ENCODE results near the gene WDR77. TPM values are rescaled to one million over a fixed set of nuclear protein-coding genes. Genes with fewer than 3 reads are reported as not detected.

Gene WDR77
- total RNA-seq, 4 donors from 2014 or later = 20.5 to 33.5 (median 28.7) TPM

GRCh38 chr1:111461765-111462164 is 12.7 kb upstream of the WDR77 start:
- H3K36me3 ChIP-seq = peaks cover 5 to 89% of the 10 kb centered on the region in 2 donors
- no peak overlapping the region for H3K27ac ChIP-seq
- peaks cover 0 to 10% (median 0%) of the 10 kb centered on the region in 3 donors for H3K4me1 ChIP-seq
- H3K4me3 ChIP-seq = no peak overlapping the region
- no peaks in the 10 kb centered on the region for H3K27me3 ChIP-seq
- H3K9me3 ChIP-seq = no peaks in the 10 kb centered on the region
- TF ChIP-seq POLR2AphosphoS5 (IDR thresholded peaks at IDR 0.05) (no peak), POLR2A (IDR thresholded peaks at IDR 0.05) (no peak), EP300 (IDR thresholded peaks at IDR 0.05) (no peak)
- TF ChIP-seq, protein P1, sequence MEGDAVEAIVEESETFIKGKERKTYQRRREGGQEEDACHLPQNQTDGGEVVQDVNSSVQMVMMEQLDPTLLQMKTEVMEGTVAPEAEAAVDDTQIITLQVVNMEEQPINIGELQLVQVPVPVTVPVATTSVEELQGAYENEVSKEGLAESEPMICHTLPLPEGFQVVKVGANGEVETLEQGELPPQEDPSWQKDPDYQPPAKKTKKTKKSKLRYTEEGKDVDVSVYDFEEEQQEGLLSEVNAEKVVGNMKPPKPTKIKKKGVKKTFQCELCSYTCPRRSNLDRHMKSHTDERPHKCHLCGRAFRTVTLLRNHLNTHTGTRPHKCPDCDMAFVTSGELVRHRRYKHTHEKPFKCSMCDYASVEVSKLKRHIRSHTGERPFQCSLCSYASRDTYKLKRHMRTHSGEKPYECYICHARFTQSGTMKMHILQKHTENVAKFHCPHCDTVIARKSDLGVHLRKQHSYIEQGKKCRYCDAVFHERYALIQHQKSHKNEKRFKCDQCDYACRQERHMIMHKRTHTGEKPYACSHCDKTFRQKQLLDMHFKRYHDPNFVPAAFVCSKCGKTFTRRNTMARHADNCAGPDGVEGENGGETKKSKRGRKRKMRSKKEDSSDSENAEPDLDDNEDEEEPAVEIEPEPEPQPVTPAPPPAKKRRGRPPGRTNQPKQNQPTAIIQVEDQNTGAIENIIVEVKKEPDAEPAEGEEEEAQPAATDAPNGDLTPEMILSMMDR (IDR thresholded peaks at IDR 0.05) = no peak
- no peak for ATAC-seq
- 79 to 82% methylated on average over 2 to 5 of the region's 6 CpGs for WGBS, 2 donors (ENCODE audit: low coverage in 1 of 2)

- no peaks in the 10 kb centered on the region for H3K27me3 ChIP-seq
- TF ChIP-seq EP300 (IDR thresholded peaks at IDR 0.05) = no peak
- TF ChIP-seq, protein P1 (IDR thresholded peaks at IDR 0.05) = no peak
- no peak for TF ChIP-seq POLR2A (IDR thresholded peaks at IDR 0.05)
- TF ChIP-seq POLR2AphosphoS5 (IDR thresholded peaks at IDR 0.05) = no peak
- no peaks in the 10 kb centered on the region for H3K9me3 ChIP-seq
- peaks cover 5 to 66% of the 10 kb centered on the region in 2 donors for H3K36me3 ChIP-seq
- WGBS, 2 donors (ENCODE audit: low coverage in 1 of 2) = 69 to 89% methylated on average over 3 of the region's 3 CpGs
- peaks cover 15 to 55% (median 26%) of the 10 kb centered on the region in 3 donors for H3K4me1 ChIP-seq
- no peak overlapping the region for H3K4me3 ChIP-seq
- no peak overlapping the region for H3K27ac ChIP-seq
- ATAC-seq = no peak
These were observed 6.6 kb upstream of the WDR77 start for GRCh38 chr1:111455642-111456031.

GRCh38 chr1:111454859-111455641 is 6.0 kb upstream of the WDR77 start:
- Histone ChIP-seq H3K4me1 (peaks cover 21 to 61% (median 31%) of the 10 kb centered on the region in 3 donors), H3K36me3 (peaks cover 5 to 60% of the 10 kb centered on the region in 2 donors)

GRCh38 chr1:111453706-111454105 is 4.7 kb upstream of the WDR77 start:
- Histone ChIP-seq H3K27ac (no peak overlapping the region), H3K36me3 (peaks cover 5 to 46% of the 10 kb centered on the region in 2 donors), H3K4me3 (no peak overlapping the region), H3K4me1 (peaks cover 21 to 65% (median 31%) of the 10 kb centered on the region in 3 donors), H3K9me3 (no peaks in the 10 kb centered on the region), H3K27me3 (no peaks in the 10 kb centered on the region)
- 36 to 77% methylated on average over 1 to 3 of the region's 3 CpGs for whole genome bisulfite sequencing, 2 donors (ENCODE audit: low coverage in 1 of 2)
- no peak for ATAC-seq
- no peak for TF ChIP-seq POLR2A (IDR thresholded peaks at IDR 0.05)
- TF ChIP-seq, protein P1 (IDR thresholded peaks at IDR 0.05) = no peak

More at GRCh38 chr1:111454859-111455641, 6.0 kb upstream of the WDR77 start:
- Histone ChIP-seq H3K27me3 (no peaks in the 10 kb centered on the region), H3K4me3 (no peak overlapping the region), H3K27ac (no peak overlapping the region), H3K9me3 (no peaks in the 10 kb centered on the region)
- ATAC-seq = no peak
- TF ChIP-seq POLR2AphosphoS5 (IDR thresholded peaks at IDR 0.05) (no peak), EP300 (IDR thresholded peaks at IDR 0.05) (no peak), POLR2A (IDR thresholded peaks at IDR 0.05) (no peak)
- TF ChIP-seq, protein P1 (IDR thresholded peaks at IDR 0.05) = no peak
- 47 to 58% methylated on average over 5 of the region's 5 CpGs for WGBS, 2 donors (ENCODE audit: low coverage in 1 of 2)

- H3K36me3 ChIP-seq = peaks cover 5 to 35% of the 10 kb centered on the region in 2 donors
- H3K27me3 ChIP-seq = no peaks in the 10 kb centered on the region
- H3K27ac ChIP-seq = no peak overlapping the region
These were observed 3.5 kb upstream of the WDR77 start for GRCh38 chr1:111452581-111452980.

More at GRCh38 chr1:111452581-111452980, 3.5 kb upstream of the WDR77 start:
- H3K4me3 ChIP-seq = no peak overlapping the region
- 79% methylated on average over 3 of the region's 3 CpGs; no CpG with 5 or more reads in 1 of the 2 donors for WGBS, 2 donors (ENCODE audit: low coverage in 1 of 2)
- H3K9me3 ChIP-seq = no peaks in the 10 kb centered on the region
- TF ChIP-seq POLR2A (IDR thresholded peaks at IDR 0.05) (no peak), EP300 (IDR thresholded peaks at IDR 0.05) (no peak), POLR2AphosphoS5 (IDR thresholded peaks at IDR 0.05) (no peak)
- TF ChIP-seq, protein P1 (IDR thresholded peaks at IDR 0.05) = no peak
- no peak for ATAC-seq
- peaks cover 21 to 75% (median 31%) of the 10 kb centered on the region in 3 donors for H3K4me1 ChIP-seq

Measured in gastroesophageal sphincter (tissue), 4 donors.